Neural cell (in vitro differentiated cells): ENCODE measurements around the gene ALAS2. TPM values are rescaled to one million over a fixed set of nuclear protein-coding genes. Genes with fewer than 3 reads are reported as not detected.

Source experiments
- H2AFZ ChIP-seq: fragments of 200-600, 300-800 bp; sonication (generic), shearing (Covaris generic); 2 replicates; pipeline ENCODE4 v1.6.0; 2014; ENCODE audit warnings: low read depth, mild to moderate bottlenecking, antibody characterized with exemption, low read length, moderate library complexity
- H3F3A ChIP-seq: fragments of 200-600 bp; shearing (Covaris generic); 2 replicates; pipeline ENCODE4 v1.6.1; 2016; ENCODE audit warnings: mild to moderate bottlenecking, moderate library complexity, mixed read lengths, antibody characterized with exemption, low read length; ENCODE audit not compliant: insufficient read depth, poor library complexity, severe bottlenecking
- H3K27ac ChIP-seq: fragments of 200-600, 300-800 bp; sonication (generic), shearing (Covaris generic); 2 replicates; pipeline ENCODE4 v1.5.1; 2014; ENCODE audit warnings: mild to moderate bottlenecking, low read length, moderate library complexity
- H3K27me3 ChIP-seq: fragments of 300-800, 200-600 bp; sonication (generic), shearing (Covaris generic); 2 replicates; pipeline ENCODE4 v1.6.0; 2014; ENCODE audit warnings: mild to moderate bottlenecking, low read depth, low read length, moderate library complexity; ENCODE audit not compliant: insufficient read depth
- H3K36me3 ChIP-seq: fragments of 300-800, 200-600 bp; sonication (generic), shearing (Covaris generic); 2 replicates; pipeline ENCODE4 v1.5.1; 2014; ENCODE audit warnings: mild to moderate bottlenecking, antibody characterized with exemption, low read length, moderate library complexity; ENCODE audit not compliant: insufficient read depth
- H3K4me2 ChIP-seq: fragments of 300-800, 200-600 bp; sonication (generic), shearing (Covaris generic); 2 replicates; pipeline ENCODE4 v1.6.0; 2014; ENCODE audit warnings: mild to moderate bottlenecking, low read length
- H3K4me3 ChIP-seq: fragments of 300-800, 200-600 bp; sonication (generic), shearing (Covaris generic); 2 replicates; pipeline ENCODE4 v1.5.1; 2014; ENCODE audit warnings: mild to moderate bottlenecking, low read length, moderate library complexity
- H3K79me2 ChIP-seq: fragments of 200-600 bp; shearing (Covaris generic); replicated peaks from 2 replicates; pipeline ENCODE4 v1.6.0; 2014; ENCODE audit warnings: mild to moderate bottlenecking, low read length, moderate library complexity; ENCODE audit not compliant: insufficient read depth
- H3K9ac ChIP-seq: fragments of 300-800, 200-600 bp; sonication (generic), shearing (Covaris generic); 2 replicates; pipeline ENCODE4 v1.6.1; 2016; ENCODE audit warnings: mild to moderate bottlenecking, low read length, mixed read lengths
- H3K9me2 ChIP-seq: fragments of 200-600 bp; shearing (Covaris generic); 2 replicates; pipeline ENCODE4 v1.6.1; 2016; ENCODE audit warnings: mild to moderate bottlenecking, low read length, mixed read lengths; ENCODE audit not compliant: insufficient read depth
- H3K9me3 ChIP-seq: fragments of 200-600, 300-800 bp; sonication (generic), shearing (Covaris generic); 2 replicates; pipeline ENCODE4 v1.6.1; 2016; ENCODE audit warnings: mild to moderate bottlenecking, mixed run types, low read length, moderate library complexity, mixed read lengths
- H4K20me1 ChIP-seq: fragments of 200-600 bp; shearing (Covaris generic); 2 replicates; pipeline ENCODE4 v1.6.1; 2016; ENCODE audit warnings: mild to moderate bottlenecking, mixed run types; ENCODE audit not compliant: insufficient read depth
- EP300 ChIP-seq: fragments of 450-650 bp; conservative IDR thresholded peaks from 2 replicates; pipeline ENCODE4 v1.6.1; 2014; ENCODE audit warnings: antibody characterized with exemption, mild to moderate bottlenecking, moderate library complexity; ENCODE audit not compliant: poor library complexity, severe bottlenecking
- EZH2 ChIP-seq: fragments of 200-600, 300-800 bp; shearing (Covaris generic), sonication (generic); IDR thresholded peaks from 2 replicates; pipeline ENCODE4 v1.6.1; 2014; ENCODE audit warnings: antibody characterized with exemption, low read length, borderline replicate concordance, mild to moderate bottlenecking; ENCODE audit not compliant: insufficient read depth, poor library complexity, severe bottlenecking
- MXI1 ChIP-seq: fragments of 450-650 bp; conservative IDR thresholded peaks from 2 replicates; pipeline ENCODE4 v1.6.1; 2014; ENCODE audit warnings: antibody characterized with exemption, mild to moderate bottlenecking; ENCODE audit not compliant: poor library complexity, severe bottlenecking
- POLR2AphosphoS5 ChIP-seq: IDR thresholded peaks from 2 replicates; pipeline ENCODE4 v1.6.1; 2012
- RAD21 ChIP-seq: fragments of 450-650 bp; conservative IDR thresholded peaks from 2 replicates; pipeline ENCODE4 v1.6.1; 2014; ENCODE audit warnings: antibody characterized with exemption, mild to moderate bottlenecking, moderate library complexity
- SMC3 ChIP-seq: fragments of 450-650 bp; conservative IDR thresholded peaks from 2 replicates; pipeline ENCODE4 v1.6.1; 2014; ENCODE audit warnings: antibody characterized with exemption, mild to moderate bottlenecking, moderate library complexity; ENCODE audit not compliant: poor library complexity
- TAF1 ChIP-seq: IDR thresholded peaks from 2 replicates; pipeline ENCODE4 v1.6.1; 2012; ENCODE audit warnings: low read depth
- polyA plus RNA-seq: library from polyadenylated mRNA; depleted of rRNA; stranded (reverse); fragments of >200 nt; gene quantifications from 2 replicates; pipeline ENCODE4 v1.2.3, GENCODE V29; 2014
- TF ChIP-seq, protein P1 (sequence below): IDR thresholded peaks from 2 replicates; pipeline ENCODE4 v1.6.1; 2012; ENCODE audit warnings: borderline replicate concordance
- TF ChIP-seq, protein P2 (sequence below): fragments of 450-650 bp; IDR thresholded peaks from 2 replicates; pipeline ENCODE4 v1.5.1; 2014; ENCODE audit warnings: antibody characterized with exemption, mild to moderate bottlenecking, moderate library complexity; ENCODE audit not compliant: poor library complexity, severe bottlenecking

The ALAS2 gene
- polyA plus RNA-seq, 1 donor from 2014 or later, result not detected

DNA sequence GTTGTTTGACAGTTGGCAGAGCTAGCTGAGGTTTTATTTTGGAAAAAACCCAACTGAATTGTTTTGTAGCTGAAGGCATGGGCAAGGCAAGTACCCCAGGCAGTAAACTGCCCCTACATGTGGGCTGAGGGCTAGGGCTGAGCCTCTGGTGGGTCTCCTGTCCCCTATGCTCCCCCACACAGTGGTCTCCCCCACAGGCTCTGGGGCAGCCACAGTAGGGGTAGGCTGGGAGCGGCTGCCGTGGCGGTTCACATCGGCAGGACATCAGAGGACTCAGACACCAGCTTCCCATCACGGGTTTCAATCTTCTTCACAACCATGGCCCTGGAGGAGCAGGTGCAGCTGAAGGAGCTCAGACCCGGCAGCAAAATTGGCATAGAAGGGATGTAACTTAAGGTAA lies 10.7 kb upstream of the ALAS2 start:
- no peak overlapping the region for H3K9ac ChIP-seq

DNA sequence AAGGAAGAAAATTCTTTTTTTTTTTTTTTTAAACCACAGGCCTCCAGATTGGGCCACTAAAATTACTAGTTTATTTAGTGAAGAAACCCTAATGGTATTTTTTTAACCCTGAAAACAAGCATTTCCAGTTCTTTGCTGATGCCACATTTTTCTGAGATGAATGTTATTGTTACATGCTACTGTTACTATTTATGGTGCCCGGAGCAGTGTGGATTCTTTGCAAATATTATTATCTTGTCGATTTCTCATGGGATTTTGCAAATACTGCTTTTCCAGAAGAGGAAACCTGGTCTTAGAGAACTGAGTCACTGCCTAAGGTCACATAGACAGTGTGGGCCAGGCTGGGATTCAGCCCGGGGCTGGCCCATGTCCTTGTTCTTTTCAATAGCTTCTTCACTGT lies 8.7 kb upstream of the ALAS2 start:
- H3K79me2 ChIP-seq, result no peaks in the 10 kb centered on the region
- no peak overlapping the region for H3K27ac ChIP-seq
- no peak overlapping the region for H3K9ac ChIP-seq
- H3K4me3 ChIP-seq, result no peak overlapping the region
- no peaks in the 10 kb centered on the region for H3F3A ChIP-seq
- H3K36me3 ChIP-seq, result no peaks in the 10 kb centered on the region
- TF ChIP-seq MXI1 (no peak), SMC3 (no peak), RAD21 (no peak), EP300 (no peak), TAF1 (no peak), POLR2AphosphoS5 (no peak), EZH2 (no peak)
- TF ChIP-seq, protein P1, sequence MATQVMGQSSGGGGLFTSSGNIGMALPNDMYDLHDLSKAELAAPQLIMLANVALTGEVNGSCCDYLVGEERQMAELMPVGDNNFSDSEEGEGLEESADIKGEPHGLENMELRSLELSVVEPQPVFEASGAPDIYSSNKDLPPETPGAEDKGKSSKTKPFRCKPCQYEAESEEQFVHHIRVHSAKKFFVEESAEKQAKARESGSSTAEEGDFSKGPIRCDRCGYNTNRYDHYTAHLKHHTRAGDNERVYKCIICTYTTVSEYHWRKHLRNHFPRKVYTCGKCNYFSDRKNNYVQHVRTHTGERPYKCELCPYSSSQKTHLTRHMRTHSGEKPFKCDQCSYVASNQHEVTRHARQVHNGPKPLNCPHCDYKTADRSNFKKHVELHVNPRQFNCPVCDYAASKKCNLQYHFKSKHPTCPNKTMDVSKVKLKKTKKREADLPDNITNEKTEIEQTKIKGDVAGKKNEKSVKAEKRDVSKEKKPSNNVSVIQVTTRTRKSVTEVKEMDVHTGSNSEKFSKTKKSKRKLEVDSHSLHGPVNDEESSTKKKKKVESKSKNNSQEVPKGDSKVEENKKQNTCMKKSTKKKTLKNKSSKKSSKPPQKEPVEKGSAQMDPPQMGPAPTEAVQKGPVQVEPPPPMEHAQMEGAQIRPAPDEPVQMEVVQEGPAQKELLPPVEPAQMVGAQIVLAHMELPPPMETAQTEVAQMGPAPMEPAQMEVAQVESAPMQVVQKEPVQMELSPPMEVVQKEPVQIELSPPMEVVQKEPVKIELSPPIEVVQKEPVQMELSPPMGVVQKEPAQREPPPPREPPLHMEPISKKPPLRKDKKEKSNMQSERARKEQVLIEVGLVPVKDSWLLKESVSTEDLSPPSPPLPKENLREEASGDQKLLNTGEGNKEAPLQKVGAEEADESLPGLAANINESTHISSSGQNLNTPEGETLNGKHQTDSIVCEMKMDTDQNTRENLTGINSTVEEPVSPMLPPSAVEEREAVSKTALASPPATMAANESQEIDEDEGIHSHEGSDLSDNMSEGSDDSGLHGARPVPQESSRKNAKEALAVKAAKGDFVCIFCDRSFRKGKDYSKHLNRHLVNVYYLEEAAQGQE, result no peak
- TF ChIP-seq, protein P2, sequence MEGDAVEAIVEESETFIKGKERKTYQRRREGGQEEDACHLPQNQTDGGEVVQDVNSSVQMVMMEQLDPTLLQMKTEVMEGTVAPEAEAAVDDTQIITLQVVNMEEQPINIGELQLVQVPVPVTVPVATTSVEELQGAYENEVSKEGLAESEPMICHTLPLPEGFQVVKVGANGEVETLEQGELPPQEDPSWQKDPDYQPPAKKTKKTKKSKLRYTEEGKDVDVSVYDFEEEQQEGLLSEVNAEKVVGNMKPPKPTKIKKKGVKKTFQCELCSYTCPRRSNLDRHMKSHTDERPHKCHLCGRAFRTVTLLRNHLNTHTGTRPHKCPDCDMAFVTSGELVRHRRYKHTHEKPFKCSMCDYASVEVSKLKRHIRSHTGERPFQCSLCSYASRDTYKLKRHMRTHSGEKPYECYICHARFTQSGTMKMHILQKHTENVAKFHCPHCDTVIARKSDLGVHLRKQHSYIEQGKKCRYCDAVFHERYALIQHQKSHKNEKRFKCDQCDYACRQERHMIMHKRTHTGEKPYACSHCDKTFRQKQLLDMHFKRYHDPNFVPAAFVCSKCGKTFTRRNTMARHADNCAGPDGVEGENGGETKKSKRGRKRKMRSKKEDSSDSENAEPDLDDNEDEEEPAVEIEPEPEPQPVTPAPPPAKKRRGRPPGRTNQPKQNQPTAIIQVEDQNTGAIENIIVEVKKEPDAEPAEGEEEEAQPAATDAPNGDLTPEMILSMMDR, result no peak
- H3K9me3 ChIP-seq, result no peaks in the 10 kb centered on the region
- no peaks in the 10 kb centered on the region for H3K27me3 ChIP-seq
- H4K20me1 ChIP-seq, result no peaks in the 10 kb centered on the region
- H2AFZ ChIP-seq, result no peak overlapping the region
- no peak overlapping the region for H3K4me2 ChIP-seq
- H3K9me2 ChIP-seq, result no peaks in the 10 kb centered on the region

More for the DNA sequence above, 10.7 kb upstream of the ALAS2 start:
- Histone ChIP-seq H4K20me1 (no peaks in the 10 kb centered on the region), H3K4me3 (no peak overlapping the region), H3K36me3 (no peaks in the 10 kb centered on the region), H3K4me2 (no peak overlapping the region), H3K79me2 (no peaks in the 10 kb centered on the region), H3K27ac (no peak overlapping the region), H3K9me3 (no peaks in the 10 kb centered on the region), H2AFZ (no peak overlapping the region), H3K9me2 (no peaks in the 10 kb centered on the region), H3K27me3 (no peaks in the 10 kb centered on the region), H3F3A (no peaks in the 10 kb centered on the region)
- TF ChIP-seq EP300 (no peak), RAD21 (no peak), TAF1 (no peak), POLR2AphosphoS5 (no peak), EZH2 (no peak)
- TF ChIP-seq, protein P2, result no peak
- TF ChIP-seq, protein P1, result no peak
